Measurements from ENCODE around the gene VWF.

- TF ChIP-seq, protein P1, sequence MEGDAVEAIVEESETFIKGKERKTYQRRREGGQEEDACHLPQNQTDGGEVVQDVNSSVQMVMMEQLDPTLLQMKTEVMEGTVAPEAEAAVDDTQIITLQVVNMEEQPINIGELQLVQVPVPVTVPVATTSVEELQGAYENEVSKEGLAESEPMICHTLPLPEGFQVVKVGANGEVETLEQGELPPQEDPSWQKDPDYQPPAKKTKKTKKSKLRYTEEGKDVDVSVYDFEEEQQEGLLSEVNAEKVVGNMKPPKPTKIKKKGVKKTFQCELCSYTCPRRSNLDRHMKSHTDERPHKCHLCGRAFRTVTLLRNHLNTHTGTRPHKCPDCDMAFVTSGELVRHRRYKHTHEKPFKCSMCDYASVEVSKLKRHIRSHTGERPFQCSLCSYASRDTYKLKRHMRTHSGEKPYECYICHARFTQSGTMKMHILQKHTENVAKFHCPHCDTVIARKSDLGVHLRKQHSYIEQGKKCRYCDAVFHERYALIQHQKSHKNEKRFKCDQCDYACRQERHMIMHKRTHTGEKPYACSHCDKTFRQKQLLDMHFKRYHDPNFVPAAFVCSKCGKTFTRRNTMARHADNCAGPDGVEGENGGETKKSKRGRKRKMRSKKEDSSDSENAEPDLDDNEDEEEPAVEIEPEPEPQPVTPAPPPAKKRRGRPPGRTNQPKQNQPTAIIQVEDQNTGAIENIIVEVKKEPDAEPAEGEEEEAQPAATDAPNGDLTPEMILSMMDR (IDR thresholded peaks at IDR 0.05; ENCODE audit: low read length) = no peak
- no peak for TF ChIP-seq EZH2 (IDR thresholded peaks at IDR 0.05; ENCODE audit: borderline replicate concordance, low read length)
Observed at GRCh38 chr12:5963515-5963914, 161.0 kb downstream of the VWF start.

All from OCI-LY1 (cell line).